ES-I3 (cell line): ENCODE data around the gene PLEKHG3.

ENCODE experiments used
- H3K36me3 ChIP-seq: 2 replicates; pipeline ENCODE4 v1.6.1; 2013; ENCODE audit warnings: mild to moderate bottlenecking, low read length, control low read depth, moderate library complexity; ENCODE audit not compliant: insufficient read depth
- H3K4me1 ChIP-seq: 2 replicates; pipeline ENCODE4 v1.6.1; 2013; ENCODE audit warnings: mild to moderate bottlenecking, control low read depth, low read length; ENCODE audit not compliant: insufficient read depth
- H3K9ac ChIP-seq: 2 replicates; pipeline ENCODE4 v1.6.1; 2013; ENCODE audit warnings: low read depth, mild to moderate bottlenecking, low read length, moderate library complexity
- H3K9me3 ChIP-seq: 2 replicates; pipeline ENCODE4 v1.6.1; 2013; ENCODE audit warnings: mild to moderate bottlenecking, low read length, moderate library complexity; ENCODE audit not compliant: control insufficient read depth, insufficient read depth

The PLEKHG3 gene

GRCh38 chr14:64761441-64762043, 57.3 kb downstream of the PLEKHG3 start:
- Histone ChIP-seq H3K9me3 (no peaks in the 10 kb centered on the region), H3K4me1 (peaks cover 44% of the 10 kb centered on the region), H3K9ac (no peak overlapping the region), H3K36me3 (no peaks in the 10 kb centered on the region)

- H3K36me3 ChIP-seq: no peaks in the 10 kb centered on the region
- no peak overlapping the region for H3K9ac ChIP-seq
- no peaks in the 10 kb centered on the region for H3K9me3 ChIP-seq
- peaks cover 51% of the 10 kb centered on the region for H3K4me1 ChIP-seq
Observed at GRCh38 chr14:64762044-64763034, 58.1 kb downstream of the PLEKHG3 start.

- Histone ChIP-seq H3K36me3 (no peaks in the 10 kb centered on the region), H3K9ac (no peak overlapping the region), H3K4me1 (peaks cover 47% of the 10 kb centered on the region), H3K9me3 (no peaks in the 10 kb centered on the region)
Observed at GRCh38 chr14:64763085-64763782, 59.0 kb downstream of the PLEKHG3 start.

- H3K9ac ChIP-seq: peak overlapping the region; percentile 14; the same call in 1 of the 2 replicates
- no peaks in the 10 kb centered on the region for H3K36me3 ChIP-seq
- peaks cover 45% of the 10 kb centered on the region for H3K4me1 ChIP-seq
- no peaks in the 10 kb centered on the region for H3K9me3 ChIP-seq
Observed at GRCh38 chr14:64763801-64764621, 59.8 kb downstream of the PLEKHG3 start.

- Histone ChIP-seq H3K36me3 (no peaks in the 10 kb centered on the region), H3K9ac (peak overlapping the region; percentile 14; the same call in 1 of the 2 replicates), H3K9me3 (no peaks in the 10 kb centered on the region), H3K4me1 (peaks cover 42% of the 10 kb centered on the region)
Observed at GRCh38 chr14:64764641-64765520, 60.7 kb downstream of the PLEKHG3 start.

- no peaks in the 10 kb centered on the region for H3K9me3 ChIP-seq
- no peak overlapping the region for H3K9ac ChIP-seq
- H3K4me1 ChIP-seq: peaks cover 42% of the 10 kb centered on the region
- no peaks in the 10 kb centered on the region for H3K36me3 ChIP-seq
Observed at GRCh38 chr14:64765740-64766302, 61.6 kb downstream of the PLEKHG3 start.

- H3K9ac ChIP-seq: no peak overlapping the region; the same call in 1 of the 2 replicates
- no peaks in the 10 kb centered on the region for H3K36me3 ChIP-seq
- peaks cover 42% of the 10 kb centered on the region for H3K4me1 ChIP-seq
- no peaks in the 10 kb centered on the region for H3K9me3 ChIP-seq
Observed at GRCh38 chr14:64766430-64767151, 62.4 kb downstream of the PLEKHG3 start.

- no peak overlapping the region; the same call in 1 of the 2 replicates for H3K9ac ChIP-seq
- no peaks in the 10 kb centered on the region for H3K36me3 ChIP-seq
- H3K4me1 ChIP-seq: peaks cover 36% of the 10 kb centered on the region
- H3K9me3 ChIP-seq: no peaks in the 10 kb centered on the region
Observed at GRCh38 chr14:64767215-64767964, 63.2 kb downstream of the PLEKHG3 start.

GRCh38 chr14:64768401-64769095, 64.3 kb downstream of the PLEKHG3 start:
- H3K36me3 ChIP-seq: no peaks in the 10 kb centered on the region
- H3K9ac ChIP-seq: no peak overlapping the region
- peaks cover 31% of the 10 kb centered on the region for H3K4me1 ChIP-seq
- H3K9me3 ChIP-seq: no peaks in the 10 kb centered on the region

- peaks cover 23% of the 10 kb centered on the region for H3K4me1 ChIP-seq
- H3K9ac ChIP-seq: no peak overlapping the region
- H3K9me3 ChIP-seq: peaks cover 3% of the 10 kb centered on the region; the same call in 1 of the 2 replicates
- H3K36me3 ChIP-seq: no peaks in the 10 kb centered on the region
Observed at GRCh38 chr14:64769096-64770020, 65.1 kb downstream of the PLEKHG3 start.
